Stimulated activated CD4-positive, alpha-beta T cell treated with anti-CD3 and anti-CD28 coated beads, Interleukin-4, amount 100 ng/mL, for 4 hours (primary cell): Measurements from ENCODE around the gene DISP3.

Source experiments
- DNase-seq, 2 experiments: peaks; one replicate each; pipeline ENCODE4 v3.0.0-alpha.2; 2020

The DISP3 gene

DNA sequence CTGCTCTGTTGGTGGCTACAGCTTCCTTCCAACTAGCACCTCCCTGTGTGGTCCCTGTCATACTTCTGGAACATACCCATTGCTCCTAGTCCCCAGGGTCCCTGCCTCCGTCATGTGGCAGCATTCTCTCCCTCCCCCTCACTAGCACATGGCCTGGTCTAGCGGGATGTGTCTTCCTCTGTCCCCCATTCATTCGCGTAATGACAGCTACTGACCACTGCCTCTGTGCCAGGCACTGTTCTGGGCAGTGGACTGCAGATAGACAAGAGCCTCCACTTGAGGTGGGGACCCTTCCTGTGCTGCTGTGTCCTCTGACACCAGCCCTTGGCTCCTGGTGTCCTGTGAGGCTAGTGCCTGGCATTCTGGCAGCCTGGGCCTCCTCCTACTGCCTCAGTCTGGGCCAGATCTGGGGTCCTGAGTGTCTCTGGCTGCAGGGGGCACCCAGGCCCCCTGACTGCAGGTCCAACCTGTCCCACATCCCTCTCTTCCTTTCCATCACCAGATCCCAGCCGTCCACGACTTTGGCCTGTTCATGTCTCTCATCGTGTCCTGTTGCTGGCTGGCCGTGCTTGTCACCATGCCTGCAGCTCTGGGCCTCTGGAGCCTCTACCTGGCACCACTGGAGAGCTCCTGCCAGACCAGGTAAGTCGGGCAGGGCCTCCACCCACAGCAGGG lies 38.1 kb downstream of the DISP3 start:
- DNase-seq = no peak

- DNase-seq = no peak
These were observed 39.2 kb downstream of the DISP3 start for GRCh38 chr1:11518016-11518701.

GRCh38 chr1:11518791-11519628 lies 40.1 kb downstream of the DISP3 start:
- DNase-seq = no peak

- no peak for DNase-seq
These were observed 40.7 kb downstream of the DISP3 start for GRCh38 chr1:11519629-11520031.

- DNase-seq = no peak
These were observed 41.7 kb downstream of the DISP3 start for GRCh38 chr1:11520531-11521233.

- DNase-seq = no peak
These were observed 42.8 kb downstream of the DISP3 start for GRCh38 chr1:11521582-11522399.

- DNase-seq = no peak
These were observed 43.7 kb downstream of the DISP3 start for GRCh38 chr1:11522400-11523235.

DNA sequence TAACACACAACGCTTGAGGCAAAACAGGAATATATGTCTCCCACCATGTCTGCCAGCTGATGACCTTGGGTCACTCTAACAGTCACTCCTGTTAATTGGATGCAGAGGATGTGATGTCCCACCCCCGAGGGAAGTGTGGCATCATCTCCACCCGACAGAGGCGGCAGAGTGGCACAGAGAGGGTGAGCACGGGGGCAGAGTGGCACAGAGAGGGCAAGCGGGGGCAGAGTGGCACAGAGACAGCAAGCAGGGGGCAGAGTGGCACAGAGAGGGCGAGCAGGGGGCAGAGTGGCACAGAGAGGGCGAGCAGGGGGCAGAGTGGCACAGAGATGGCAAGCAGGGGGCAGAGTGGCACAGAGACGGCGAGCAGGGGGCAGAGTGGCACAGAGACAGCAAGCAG lies 44.3 kb downstream of the DISP3 start:
- no peak for DNase-seq

- DNase-seq = no peak
These were observed 45.0 kb downstream of the DISP3 start for GRCh38 chr1:11523746-11524464.

DNA sequence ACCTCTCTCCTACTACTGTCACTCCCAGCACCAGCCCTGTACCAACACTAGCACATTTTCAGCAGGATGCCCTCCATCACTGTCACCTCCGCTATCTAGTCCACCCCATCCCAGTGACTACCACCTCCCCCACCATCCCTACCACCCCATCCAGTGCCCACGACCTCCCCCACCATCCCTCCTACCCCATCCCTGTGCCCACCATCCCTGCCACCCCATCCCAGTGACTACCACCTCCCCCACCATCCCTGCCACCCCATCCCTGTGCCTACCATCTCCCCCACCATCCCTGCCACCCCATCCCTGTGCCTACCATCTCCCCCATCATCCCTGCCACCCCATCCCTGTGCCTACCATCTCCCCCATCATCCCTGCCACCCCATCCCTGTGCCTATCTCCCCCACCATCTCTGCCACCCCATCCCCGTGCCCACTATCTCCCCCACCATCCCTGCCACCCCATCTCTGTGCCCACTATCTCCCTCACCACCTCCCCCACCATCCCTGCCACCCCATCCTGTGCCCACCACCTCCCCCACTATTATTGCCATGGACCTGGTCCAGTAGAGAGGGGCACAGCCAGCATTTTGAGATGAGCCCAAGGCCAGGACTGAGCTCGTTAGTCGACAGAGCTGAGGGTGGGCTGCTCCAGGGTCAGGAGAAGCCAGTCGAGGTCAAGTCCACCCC lies 45.7 kb downstream of the DISP3 start:
- no peak for DNase-seq

- DNase-seq = no peak
These were observed 46.2 kb downstream of the DISP3 start for GRCh38 chr1:11525151-11525505.

DNA sequence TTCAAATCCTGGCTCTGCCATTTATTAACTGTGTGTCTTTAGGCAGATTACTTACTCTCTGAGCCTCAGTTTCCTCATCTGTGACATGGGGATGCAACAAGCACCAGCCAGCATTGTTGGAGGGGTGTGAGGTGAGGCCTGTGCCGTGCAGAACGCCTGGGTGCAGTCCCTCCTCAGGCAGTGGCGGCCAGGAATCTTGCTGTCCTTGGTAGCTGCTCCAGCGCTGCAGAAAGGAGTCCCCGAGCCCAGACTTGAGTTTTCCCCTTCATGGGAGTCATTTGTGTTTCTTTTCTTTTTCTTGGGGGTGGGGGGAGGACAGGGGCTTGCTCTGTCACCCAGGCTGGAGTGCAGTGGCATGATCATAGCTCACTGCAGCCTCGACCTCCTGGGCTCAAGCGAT lies 46.6 kb downstream of the DISP3 start:
- no peak for DNase-seq

DNA sequence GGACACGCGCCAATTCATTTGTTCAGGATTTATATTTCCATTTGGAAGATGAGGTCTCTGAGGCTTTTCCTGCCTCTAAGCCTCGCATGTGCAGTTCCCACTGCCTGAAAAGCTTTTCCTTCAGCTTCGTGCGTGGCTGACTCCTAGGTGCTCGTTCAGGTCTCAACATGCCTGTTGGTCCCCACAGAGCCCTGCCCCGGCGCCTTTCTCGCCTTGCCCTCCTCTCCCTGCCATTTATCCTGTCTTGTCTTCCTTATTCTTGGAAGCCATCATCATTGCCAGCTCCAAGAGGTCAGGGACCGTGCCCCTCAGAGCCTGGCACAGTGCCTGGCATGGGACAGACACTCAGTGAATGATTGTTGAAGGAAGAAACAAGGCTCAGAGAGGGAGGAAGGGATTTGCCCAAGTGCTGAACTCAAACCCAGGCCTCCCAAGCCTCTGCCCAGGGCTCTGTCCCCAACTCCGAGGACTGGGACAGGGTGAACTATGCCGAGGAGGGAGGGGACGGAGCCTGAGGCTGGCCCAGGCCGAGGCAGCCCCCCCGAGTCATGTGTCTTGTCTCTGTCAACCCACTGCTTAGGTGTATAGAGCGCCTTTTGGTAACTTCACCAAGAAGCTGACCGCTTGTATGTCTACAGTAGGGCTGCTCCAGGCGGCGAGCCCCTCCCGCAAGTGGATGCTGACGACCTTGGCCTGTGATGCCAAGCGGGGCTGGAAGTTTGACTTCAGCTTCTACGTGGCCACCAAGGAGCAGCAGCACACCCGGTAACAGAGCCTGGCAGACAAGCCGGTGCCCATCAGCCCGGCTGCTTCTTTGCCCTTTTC lies 47.3 kb downstream of the DISP3 start:
- DNase-seq = no peak

GRCh38 chr1:11527541-11528452 lies 48.8 kb downstream of the DISP3 start:
- no peak for DNase-seq

DNA sequence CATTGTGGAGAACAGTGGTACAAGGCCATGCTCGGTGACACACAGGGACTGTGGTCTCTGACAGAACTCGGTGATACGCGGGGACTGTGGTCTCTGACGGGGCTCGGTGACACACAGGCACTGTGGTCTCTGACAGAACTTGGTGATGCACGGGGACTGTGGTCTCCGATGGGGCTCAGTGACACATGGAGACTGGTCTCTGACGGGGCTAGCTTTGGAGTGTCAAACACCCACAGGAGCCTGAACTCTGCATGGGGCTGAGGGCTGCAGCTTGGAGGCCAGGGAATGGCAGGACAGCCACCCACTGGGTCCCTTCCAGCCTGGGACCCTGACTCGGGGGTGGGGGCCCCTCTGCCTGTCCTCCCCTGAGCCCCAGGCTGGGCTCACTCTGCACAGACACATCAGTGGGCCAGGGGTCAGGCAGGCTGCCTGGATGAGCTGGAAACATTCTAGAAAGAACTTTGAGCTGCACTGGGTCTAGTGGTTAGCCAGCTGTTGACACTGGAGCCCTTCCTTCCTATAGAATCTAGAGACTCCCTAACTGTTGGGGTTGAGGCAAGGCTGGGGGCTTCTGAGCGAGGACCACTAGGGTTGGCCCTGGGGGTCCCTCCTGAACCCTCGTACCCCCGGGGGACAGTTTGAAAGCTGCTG lies 49.8 kb downstream of the DISP3 start:
- no peak for DNase-seq

DNA sequence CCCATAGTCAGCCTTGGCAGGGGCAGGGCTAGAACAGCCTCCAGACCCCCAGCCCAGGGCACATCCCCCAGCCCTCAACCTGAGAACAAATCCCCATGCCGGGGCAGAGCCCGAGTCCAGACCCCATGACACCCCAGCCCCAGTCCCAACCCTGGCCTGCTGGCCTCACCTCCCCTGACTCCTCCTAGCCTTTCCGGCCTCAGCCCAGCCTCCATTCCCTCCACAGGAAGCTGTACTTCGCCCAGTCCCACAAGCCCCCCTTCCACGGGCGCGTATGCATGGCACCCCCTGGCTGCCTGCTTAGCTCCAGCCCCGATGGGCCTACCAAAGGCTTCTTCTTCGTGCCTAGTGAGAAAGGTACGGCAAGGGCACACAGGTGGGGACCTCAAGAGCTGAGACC lies 50.4 kb downstream of the DISP3 start:
- no peak for DNase-seq
